IPS-20b (cell line): ENCODE data around the gene MDN1.
A peak's percentile ranks its signal among the peaks of the same experiment; 100 is the strongest.
"Not testable (repeated sequence)": the region's sequence is repeated elsewhere in the genome, so short reads cannot be mapped to it uniquely, and the experiment has no call there.

Source experiments
- H3K27ac ChIP-seq: one replicate; pipeline ENCODE4 v1.5.1; 2013; ENCODE audit warnings: low read length
- H3K27me3 ChIP-seq: 2 replicates; pipeline ENCODE4 v1.6.1; 2013; ENCODE audit warnings: mild to moderate bottlenecking, low read length, inconsistent platforms; ENCODE audit not compliant: insufficient read depth
- H3K36me3 ChIP-seq: 2 replicates; pipeline ENCODE4 v1.6.1; 2013; ENCODE audit warnings: low read depth, mild to moderate bottlenecking, inconsistent platforms, low read length, moderate library complexity; ENCODE audit not compliant: insufficient read depth
- H3K4me1 ChIP-seq: 2 replicates; pipeline ENCODE4 v1.6.1; 2013; ENCODE audit warnings: mild to moderate bottlenecking, control low read depth, inconsistent platforms, low read length, moderate library complexity; ENCODE audit not compliant: insufficient read depth
- H3K4me3 ChIP-seq: 2 replicates; pipeline ENCODE4 v1.5.1; 2013; ENCODE audit warnings: mild to moderate bottlenecking, low read length, inconsistent platforms
- H3K9ac ChIP-seq: 2 replicates; pipeline ENCODE4 v1.6.1; 2013; ENCODE audit warnings: low read depth, mild to moderate bottlenecking, inconsistent platforms, low read length, moderate library complexity
- H3K9me3 ChIP-seq: 2 replicates; pipeline ENCODE4 v1.6.1; 2013; ENCODE audit warnings: mild to moderate bottlenecking, low read depth, low read length, inconsistent platforms; ENCODE audit not compliant: insufficient read depth

The MDN1 gene

DNA sequence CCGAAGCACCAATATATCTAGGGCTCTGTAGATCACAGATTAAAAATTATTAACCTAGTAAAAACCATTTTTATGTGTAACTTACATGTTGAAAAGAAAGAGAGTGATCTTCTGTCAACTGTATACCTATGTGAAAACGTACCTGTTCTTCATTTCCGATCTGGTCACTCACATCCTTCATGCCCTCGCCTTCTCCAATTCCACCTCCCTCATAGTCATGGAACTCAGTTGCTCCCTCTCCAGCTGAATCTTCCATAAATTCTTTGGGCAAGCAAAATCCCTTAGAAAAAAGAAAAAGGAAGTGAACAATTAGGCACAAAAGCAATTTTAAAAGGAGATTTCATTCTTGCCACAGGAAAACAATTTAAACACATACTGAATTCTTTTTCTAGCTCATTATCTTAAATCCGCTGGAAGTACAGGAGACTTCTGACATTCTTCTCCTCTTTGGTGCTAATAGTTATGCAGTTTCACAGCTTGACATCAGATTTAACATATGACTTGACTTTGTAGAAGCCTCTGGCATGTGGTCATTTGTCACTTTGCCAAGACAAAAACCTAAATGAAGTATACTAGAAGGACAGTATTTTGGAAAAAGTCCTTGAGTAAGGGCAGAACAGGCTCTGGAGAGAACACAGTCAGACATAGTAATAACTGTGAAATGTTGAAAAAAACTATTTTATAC lies 151.6 kb downstream of the MDN1 start:
- Histone ChIP-seq H3K36me3 (peaks cover 87% of the 10 kb centered on the region), H3K27me3 (no peaks in the 10 kb centered on the region), H3K4me1 (peaks cover 21% of the 10 kb centered on the region), H3K9me3 (no peaks in the 10 kb centered on the region), H3K27ac (peak overlapping the region; percentile 24), H3K9ac (peak overlapping the region; percentile 36), H3K4me3 (peak overlapping the region; percentile 23; the same call in 1 of the 2 replicates)

DNA sequence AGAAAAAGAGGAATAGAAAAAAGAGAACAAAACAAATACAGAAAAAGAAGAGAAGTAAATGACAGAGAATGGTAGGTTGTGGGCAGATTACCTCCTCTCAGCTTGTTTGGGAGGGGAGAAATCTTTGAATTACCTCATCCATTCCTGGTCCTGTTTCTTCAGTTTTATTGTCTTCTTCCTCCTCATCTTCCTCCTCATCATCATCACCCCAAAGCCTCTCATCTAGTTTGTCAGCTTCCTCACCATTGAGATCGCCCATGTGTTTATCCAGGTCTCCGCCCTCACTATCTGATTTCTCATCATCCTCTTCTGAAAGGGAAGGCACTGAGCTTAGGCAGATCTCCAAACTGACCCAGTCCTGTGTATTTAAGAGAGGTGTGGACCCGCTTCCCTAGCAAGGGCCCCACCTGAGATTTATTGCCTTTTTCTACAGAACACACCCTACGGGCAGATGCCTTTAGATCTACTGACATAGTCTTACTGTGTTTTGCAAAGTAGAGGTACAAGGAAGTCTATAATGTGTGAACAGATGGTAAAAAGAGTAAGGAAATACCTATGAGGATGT lies 156.9 kb downstream of the MDN1 start:
- Histone ChIP-seq H3K27me3 (no peaks in the 10 kb centered on the region), H3K9me3 (no peaks in the 10 kb centered on the region), H3K36me3 (peaks cover 98% of the 10 kb centered on the region), H3K4me3 (no peak overlapping the region), H3K9ac (no peak overlapping the region), H3K27ac (no peak overlapping the region), H3K4me1 (peaks cover 5% of the 10 kb centered on the region; the same call in 1 of the 2 replicates)

DNA sequence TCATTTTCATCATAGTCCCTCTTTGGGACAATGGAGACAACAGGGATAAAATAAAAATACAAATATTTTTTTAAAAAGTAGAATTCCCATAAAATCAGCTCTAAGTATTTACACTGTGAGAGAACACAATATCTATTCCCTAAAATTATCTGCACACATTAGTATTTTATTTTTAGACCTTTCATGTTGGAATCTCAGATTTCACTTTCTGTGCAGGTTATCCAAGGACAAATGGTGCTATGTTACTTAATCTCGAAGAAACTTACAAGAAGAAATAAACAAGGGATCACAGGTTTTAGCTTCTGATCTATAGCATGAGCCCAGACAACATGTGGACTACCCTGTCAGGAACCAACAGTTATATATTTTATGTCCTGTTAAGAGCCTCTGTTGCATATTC lies 158.0 kb downstream of the MDN1 start:
- Histone ChIP-seq H3K9me3 (no peaks in the 10 kb centered on the region), H3K4me1 (no peaks in the 10 kb centered on the region), H3K9ac (no peak overlapping the region), H3K27ac (no peak overlapping the region), H3K4me3 (no peak overlapping the region), H3K36me3 (peaks cover 98% of the 10 kb centered on the region), H3K27me3 (no peaks in the 10 kb centered on the region)

DNA sequence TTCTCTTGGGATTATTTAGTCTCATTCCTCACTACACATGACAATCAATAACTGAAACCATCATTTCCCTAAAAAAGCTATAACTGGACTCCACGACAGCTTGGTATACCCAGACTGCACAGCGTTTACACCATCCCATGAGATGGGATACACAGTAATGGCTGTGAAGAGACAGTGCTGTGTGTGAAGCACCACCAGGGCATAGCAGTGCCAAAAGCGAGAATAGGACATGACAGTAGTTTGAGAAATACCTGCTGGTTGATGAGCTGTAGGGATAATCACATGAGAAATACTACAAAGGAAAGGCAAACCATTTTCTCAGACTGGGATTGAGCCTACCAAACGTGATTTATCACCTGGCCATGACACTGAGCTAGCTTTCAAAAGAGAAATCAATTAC lies 158.6 kb downstream of the MDN1 start:
- Histone ChIP-seq H3K9ac (no peak overlapping the region), H3K36me3 (peaks cover 98% of the 10 kb centered on the region), H3K27ac (no peak overlapping the region), H3K4me3 (no peak overlapping the region), H3K9me3 (no peaks in the 10 kb centered on the region), H3K27me3 (no peaks in the 10 kb centered on the region), H3K4me1 (no peaks in the 10 kb centered on the region)

DNA sequence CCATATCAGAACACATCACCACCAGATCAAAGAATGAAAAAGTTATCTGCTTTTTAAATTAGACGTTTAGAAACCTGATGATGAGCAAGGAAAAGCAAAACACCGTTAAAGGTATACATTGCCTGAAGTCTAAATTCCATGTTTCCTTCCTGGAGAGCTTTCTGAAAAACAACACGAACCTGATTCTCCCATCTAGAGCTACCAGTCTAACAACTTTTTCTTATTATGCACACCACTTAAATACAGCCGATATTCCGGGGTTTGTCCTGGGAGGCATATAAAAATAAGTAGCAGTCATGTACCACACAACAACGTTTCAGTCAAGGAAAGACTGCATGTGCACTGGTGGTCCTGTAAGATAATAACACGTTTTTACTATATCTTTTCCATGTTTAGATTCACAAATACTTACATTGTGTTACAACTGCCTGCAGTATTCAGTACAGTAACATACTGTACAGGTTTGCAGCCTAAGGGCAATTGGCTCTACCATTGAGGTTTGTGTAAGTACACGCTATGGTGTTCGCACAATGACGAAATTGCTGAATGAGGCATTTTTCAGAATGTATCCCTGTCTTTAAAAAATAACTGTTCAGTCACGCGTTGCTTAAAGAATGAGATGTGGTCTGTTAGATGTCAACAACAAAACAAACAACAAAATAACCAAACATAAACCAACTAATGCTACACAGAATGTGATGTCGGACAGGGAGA lies 162.0 kb downstream of the MDN1 start:
- Histone ChIP-seq H3K4me1 (no peaks in the 10 kb centered on the region), H3K36me3 (peaks cover 98% of the 10 kb centered on the region), H3K9me3 (no peaks in the 10 kb centered on the region), H3K4me3 (no peak overlapping the region), H3K27me3 (no peaks in the 10 kb centered on the region), H3K27ac (no peak overlapping the region), H3K9ac (no peak overlapping the region)

DNA sequence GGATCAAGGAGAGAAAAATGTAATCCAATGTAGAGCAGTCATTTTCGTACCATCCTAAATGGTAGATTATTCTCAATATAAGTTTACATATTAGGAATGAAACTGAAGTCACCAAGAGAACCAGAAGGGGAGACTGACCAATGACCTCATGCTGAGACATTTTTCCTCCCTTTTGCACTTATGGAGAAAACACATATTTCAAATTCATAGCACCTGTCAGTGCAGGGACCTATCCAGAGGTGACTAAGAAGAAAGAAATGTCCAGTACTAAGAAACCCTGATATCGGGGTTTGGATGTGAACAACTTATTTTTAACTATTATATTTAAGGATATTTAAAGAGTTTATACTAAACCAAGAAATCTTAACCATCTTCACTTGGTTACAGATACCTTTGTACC lies 164.5 kb downstream of the MDN1 start:
- Histone ChIP-seq H3K4me1 (no peaks in the 10 kb centered on the region), H3K27ac (no peak overlapping the region), H3K27me3 (no peaks in the 10 kb centered on the region), H3K36me3 (peaks cover 95% of the 10 kb centered on the region), H3K9ac (no peak overlapping the region), H3K4me3 (no peak overlapping the region), H3K9me3 (no peaks in the 10 kb centered on the region)

DNA sequence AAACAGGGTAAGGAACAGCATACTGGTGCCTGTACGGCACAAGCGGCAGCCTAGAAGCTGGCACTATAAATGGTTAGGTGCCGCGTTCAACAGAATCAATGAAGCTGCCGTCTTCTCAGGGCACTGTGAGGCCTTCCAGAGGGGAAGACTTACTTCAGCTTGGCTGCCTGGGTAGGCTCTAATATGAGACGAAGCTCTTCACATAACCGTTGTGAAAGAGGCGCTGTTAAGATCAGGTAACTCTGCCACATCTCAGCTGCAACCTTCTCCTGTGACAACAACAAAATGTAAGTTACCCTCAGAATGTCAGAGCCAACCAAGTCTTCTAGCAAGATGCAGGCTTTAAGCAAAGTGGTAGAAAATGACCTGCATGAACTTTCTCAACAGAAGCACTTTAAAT lies 169.0 kb downstream of the MDN1 start:
- Histone ChIP-seq H3K27ac (no peak overlapping the region), H3K36me3 (peaks cover 98% of the 10 kb centered on the region), H3K4me3 (no peak overlapping the region), H3K9me3 (no peaks in the 10 kb centered on the region), H3K9ac (no peak overlapping the region), H3K4me1 (no peaks in the 10 kb centered on the region), H3K27me3 (no peaks in the 10 kb centered on the region)

DNA sequence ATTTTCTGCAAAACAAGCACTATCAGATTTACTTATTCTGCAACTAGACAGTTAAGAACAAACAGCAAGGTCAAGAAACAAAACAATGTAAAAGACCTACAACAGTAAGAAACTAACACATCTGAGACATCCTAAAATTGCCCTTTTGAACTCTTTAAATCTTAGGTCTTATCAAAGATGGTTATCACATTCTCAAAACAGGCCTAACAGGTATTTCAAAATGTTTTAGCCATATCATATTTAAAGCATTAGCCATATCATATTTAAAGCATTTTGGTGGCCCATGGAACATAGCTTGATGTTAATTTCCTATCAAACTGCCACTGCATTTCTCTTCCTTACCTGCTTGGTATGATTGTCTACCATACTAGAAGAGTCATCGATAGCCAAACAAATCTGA lies 169.9 kb downstream of the MDN1 start:
- no peaks in the 10 kb centered on the region for H3K4me1 ChIP-seq
- H3K9me3 ChIP-seq: no peaks in the 10 kb centered on the region
- no peak overlapping the region for H3K4me3 ChIP-seq
- no peaks in the 10 kb centered on the region for H3K27me3 ChIP-seq
- peaks cover 98% of the 10 kb centered on the region for H3K36me3 ChIP-seq
- no peak overlapping the region for H3K9ac ChIP-seq
- no peak overlapping the region for H3K27ac ChIP-seq

DNA sequence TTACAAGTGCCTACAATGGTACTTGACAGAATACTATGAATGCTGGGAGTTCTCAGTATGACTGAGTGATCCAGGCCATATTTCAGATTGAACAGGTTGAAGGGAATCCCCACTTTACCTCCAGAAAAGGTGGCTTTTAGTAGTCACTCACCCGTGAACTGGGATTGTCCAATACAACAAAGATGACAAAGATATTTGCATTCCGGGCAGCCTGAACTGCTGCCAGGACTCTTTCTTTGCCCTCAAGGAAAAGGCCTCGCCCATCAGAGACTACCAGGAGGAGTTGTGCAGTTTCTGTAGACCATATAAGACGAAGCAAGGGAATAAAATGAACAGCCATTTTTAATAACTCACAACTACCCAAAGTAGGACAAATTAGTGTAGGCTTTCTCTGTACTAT lies 174.7 kb downstream of the MDN1 start:
- H3K27ac ChIP-seq: no peak overlapping the region
- no peaks in the 10 kb centered on the region for H3K9me3 ChIP-seq
- no peak overlapping the region for H3K9ac ChIP-seq
- H3K36me3 ChIP-seq: peaks cover 86% of the 10 kb centered on the region
- no peaks in the 10 kb centered on the region for H3K27me3 ChIP-seq
- peaks cover 1% of the 10 kb centered on the region; the same call in 1 of the 2 replicates for H3K4me1 ChIP-seq
- no peak overlapping the region for H3K4me3 ChIP-seq

DNA sequence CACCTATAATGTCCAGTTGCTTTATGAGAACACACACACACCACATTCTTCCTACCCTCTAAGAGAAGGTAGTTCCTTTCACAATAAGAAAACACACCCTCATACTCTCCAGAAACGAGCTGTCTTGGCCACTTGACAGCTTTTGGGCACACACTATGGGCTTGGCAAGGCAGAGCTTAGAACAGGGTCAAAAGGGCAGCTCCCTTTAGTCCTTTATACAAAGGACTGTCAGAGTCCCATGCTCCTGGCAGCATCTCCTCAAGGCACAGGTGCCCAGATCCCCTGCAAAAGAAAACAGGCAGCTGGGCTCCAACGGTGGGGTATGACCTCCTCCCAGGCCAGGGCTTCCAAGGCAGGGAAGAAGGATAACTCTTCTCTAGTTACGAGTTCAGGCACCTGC lies 176.2 kb downstream of the MDN1 start:
- H3K4me3 ChIP-seq: no peak overlapping the region
- H3K36me3 ChIP-seq: peaks cover 71% of the 10 kb centered on the region
- H3K27ac ChIP-seq: no peak overlapping the region
- no peaks in the 10 kb centered on the region for H3K9me3 ChIP-seq
- peaks cover 6% of the 10 kb centered on the region; the same call in 1 of the 2 replicates for H3K4me1 ChIP-seq
- no peak overlapping the region for H3K9ac ChIP-seq
- H3K27me3 ChIP-seq: no peaks in the 10 kb centered on the region

DNA sequence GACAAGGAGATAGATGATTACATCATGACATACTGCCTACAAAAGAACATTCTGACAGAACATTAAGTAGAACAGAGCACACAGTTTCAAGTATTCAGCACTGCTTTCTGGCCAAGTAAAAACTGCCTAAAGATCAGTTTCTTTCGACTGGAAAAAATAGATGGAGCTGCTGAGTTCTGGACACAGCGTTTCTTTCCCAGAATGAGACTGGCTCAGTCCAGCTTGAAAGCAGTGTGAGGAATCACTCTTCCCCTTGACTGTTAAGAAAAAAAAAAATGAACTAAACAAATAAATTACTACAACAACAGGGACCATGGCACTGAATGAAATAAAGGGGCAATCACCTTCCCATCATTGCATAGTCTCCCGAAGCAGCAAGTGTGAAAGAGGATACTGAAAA lies 176.6 kb downstream of the MDN1 start:
- Histone ChIP-seq H3K27me3 (no peaks in the 10 kb centered on the region), H3K4me1 (peaks cover 6% of the 10 kb centered on the region; the same call in 1 of the 2 replicates), H3K36me3 (peaks cover 67% of the 10 kb centered on the region), H3K27ac (no peak overlapping the region), H3K4me3 (no peak overlapping the region), H3K9me3 (no peaks in the 10 kb centered on the region), H3K9ac (no peak overlapping the region)

DNA sequence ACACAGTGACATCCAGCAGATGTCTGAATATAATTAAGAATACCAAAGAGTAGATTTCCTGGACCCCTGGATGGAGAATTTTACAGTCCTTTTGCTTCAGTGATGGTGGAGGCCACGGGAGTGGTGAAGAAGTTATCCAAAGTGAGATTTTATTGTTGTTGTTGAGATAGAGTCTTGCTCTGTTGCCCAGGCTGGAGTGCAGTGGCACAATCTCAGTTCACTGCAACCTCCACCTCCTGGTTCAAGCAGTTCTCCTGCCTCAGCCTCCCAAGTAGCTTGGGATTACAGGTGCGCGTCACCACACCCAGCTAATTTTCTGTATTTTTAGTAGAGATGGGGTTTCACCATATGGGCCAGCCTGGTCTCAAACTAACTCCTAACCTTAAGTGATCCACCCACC lies 178.0 kb downstream of the MDN1 start:
- H3K9me3 ChIP-seq, H3K27ac ChIP-seq: not testable (repeated sequence)
- H3K36me3 ChIP-seq: peaks cover 61% of the 10 kb centered on the region

More for the DNA sequence above, 178.0 kb downstream of the MDN1 start:
- not testable (repeated sequence) for H3K9ac ChIP-seq, H3K4me3 ChIP-seq, H3K27me3 ChIP-seq, H3K4me1 ChIP-seq
